SKM-1 treated with dmso at 0.1 percent for 144 hours (cell line): ENCODE measurements around the gene C1orf198.

ENCODE experiments used
- DNase-seq: peaks from one replicate; lab custom pipeline; 2025; ENCODE audit not compliant: unreplicated experiment; lab: John Stamatoyannopoulos, UW

Gene C1orf198

GRCh38 chr1:230814949-230815692, 53.2 kb downstream of the C1orf198 start:
- no peak for DNase-seq

- no peak for DNase-seq
Observed at GRCh38 chr1:230812568-230812967, 55.8 kb downstream of the C1orf198 start.

GRCh38 chr1:230809256-230809990, 58.9 kb downstream of the C1orf198 start:
- no peak for DNase-seq

- DNase-seq = no peak
Observed at GRCh38 chr1:230808281-230808872, 59.9 kb downstream of the C1orf198 start.

- DNase-seq = no peak
Observed at GRCh38 chr1:230807561-230808280, 60.6 kb downstream of the C1orf198 start.

- DNase-seq = no peak
Observed at GRCh38 chr1:230807029-230807428, 61.3 kb downstream of the C1orf198 start.

- DNase-seq = no peak
Observed at GRCh38 chr1:230806552-230806951, 61.8 kb downstream of the C1orf198 start.

- DNase-seq = no peak
Observed at GRCh38 chr1:230804396-230804795, 63.9 kb downstream of the C1orf198 start.

- DNase-seq = no peak
Observed at GRCh38 chr1:230800891-230801840, 67.2 kb downstream of the C1orf198 start.

- DNase-seq = no peak
Observed at GRCh38 chr1:230798491-230798890, 69.8 kb downstream of the C1orf198 start.

- peak; percentile 36 for DNase-seq
Observed at GRCh38 chr1:230797942-230798365, 70.4 kb downstream of the C1orf198 start.

- DNase-seq = no peak
Observed at GRCh38 chr1:230797376-230797920, 70.9 kb downstream of the C1orf198 start.

GRCh38 chr1:230796626-230797025, 71.7 kb downstream of the C1orf198 start:
- DNase-seq = no peak

- no peak for DNase-seq
Observed at GRCh38 chr1:230794871-230795605, 73.3 kb downstream of the C1orf198 start.

GRCh38 chr1:230794431-230794830, 73.9 kb downstream of the C1orf198 start:
- no peak for DNase-seq

GRCh38 chr1:230793463-230793745, 74.9 kb downstream of the C1orf198 start:
- no peak for DNase-seq

GRCh38 chr1:230792691-230793462, 75.4 kb downstream of the C1orf198 start:
- no peak for DNase-seq

GRCh38 chr1:230791986-230792564, 76.2 kb downstream of the C1orf198 start:
- DNase-seq = no peak
